ENCODE data around the gene PCDHA13. TPM values are rescaled to one million over a fixed set of nuclear protein-coding genes. Genes with fewer than 3 reads are reported as not detected.
A peak's percentile ranks its signal among the peaks of the same experiment; 100 is the strongest.

The PCDHA13 gene
- total and polyA plus RNA-seq, 2 donors (not counting 1 experiment from before 2014, with no cell fraction given): 0.02 to 0.33 TPM

- TF ChIP-seq CTCF (conservative IDR thresholded peaks at IDR 0.05 in 1 of 2, IDR thresholded peaks at IDR 0.05 in 1 of 2; ENCODE audit: low read depth in 1 of 2, low read length in 2 of 2) (no peak), EZH2 (IDR thresholded peaks at IDR 0.05; ENCODE audit: low read length, missing control alignments) (no peak)
- no peak overlapping the region for H3K4me3 ChIP-seq (replicated peaks in 1 of 4; ENCODE audit: control extremely low read depth in 1 of 4, insufficient read depth in 1 of 4, low read depth in 3 of 4, low read length in 4 of 4)
These were observed 46.1 kb upstream of the PCDHA13 start for GRCh38 chr5:140835622-140836510.

GRCh38 chr5:140840978-140841962, 40.7 kb upstream of the PCDHA13 start, which contains the start of gene PCDHA8:
PCDHA8 (plus strand) TSS chr5:140841187; CDS start chr5:140841322, 135 bp downstream.
- no peaks in the 10 kb centered on the region for H3K27me3 ChIP-seq (ENCODE audit: control insufficient read depth, insufficient read depth, low read length)
- no peak within 1 kb of the TSS for H3K27ac ChIP-seq (ENCODE audit: insufficient read depth, low read length)
- no peak within 1 kb of the TSS for H3K4me3 ChIP-seq (replicated peaks in 1 of 4; ENCODE audit: control extremely low read depth in 1 of 4, insufficient read depth in 1 of 4, low read depth in 3 of 4, low read length in 4 of 4)
- no peak within 1 kb of the TSS for H3K4me2 ChIP-seq (ENCODE audit: extremely low read depth, insufficient read depth, low read length)
- no peak for DNase-seq (ENCODE audit: low read depth in 2 of 2)
- no peaks in the 10 kb centered on the region for H3K4me1 ChIP-seq (ENCODE audit: control insufficient read depth, extremely low read depth, insufficient read depth, low read length)
- H3K9me3 ChIP-seq (ENCODE audit: control insufficient read depth, insufficient read depth, low read depth, low read length): no peaks in the 10 kb centered on the region
- no peak for TF ChIP-seq EZH2 (IDR thresholded peaks at IDR 0.05; ENCODE audit: low read length, missing control alignments)
- TF ChIP-seq CTCF (conservative IDR thresholded peaks at IDR 0.05 in 1 of 2, IDR thresholded peaks at IDR 0.05 in 1 of 2; ENCODE audit: low read depth in 1 of 2, low read length in 2 of 2): peak in 1 of 2 donors; percentile 10
- no peaks in the 10 kb centered on the region for H3K79me2 ChIP-seq (ENCODE audit: control insufficient read depth, insufficient read depth, low read length)
- H4K20me1 ChIP-seq (ENCODE audit: control insufficient read depth, extremely low read depth, insufficient read depth, low read length): no peaks in the 10 kb centered on the region
- H3K9ac ChIP-seq (ENCODE audit: insufficient read depth, low read length): no peak within 1 kb of the TSS
- no peak within 1 kb of the TSS for H2AFZ ChIP-seq (ENCODE audit: low read length)
- no peaks in the 10 kb centered on the region for H3K36me3 ChIP-seq (ENCODE audit: control insufficient read depth, insufficient read depth, low read length)

More at GRCh38 chr5:140835622-140836510, 46.1 kb upstream of the PCDHA13 start:
- H2AFZ ChIP-seq (ENCODE audit: low read length): no peak overlapping the region
- H3K4me1 ChIP-seq (ENCODE audit: control insufficient read depth, extremely low read depth, insufficient read depth, low read length): no peaks in the 10 kb centered on the region
- H3K4me2 ChIP-seq (ENCODE audit: extremely low read depth, insufficient read depth, low read length): no peak overlapping the region
- no peaks in the 10 kb centered on the region for H3K79me2 ChIP-seq (ENCODE audit: control insufficient read depth, insufficient read depth, low read length)
- no peaks in the 10 kb centered on the region for H3K36me3 ChIP-seq (ENCODE audit: control insufficient read depth, insufficient read depth, low read length)
- no peak overlapping the region for H3K9ac ChIP-seq (ENCODE audit: insufficient read depth, low read length)
- H4K20me1 ChIP-seq (ENCODE audit: control insufficient read depth, extremely low read depth, insufficient read depth, low read length): no peaks in the 10 kb centered on the region
- no peaks in the 10 kb centered on the region for H3K9me3 ChIP-seq (ENCODE audit: control insufficient read depth, insufficient read depth, low read depth, low read length)
- no peaks in the 10 kb centered on the region for H3K27me3 ChIP-seq (ENCODE audit: control insufficient read depth, insufficient read depth, low read length)
- H3K27ac ChIP-seq (ENCODE audit: insufficient read depth, low read length): no peak overlapping the region
- no peak for DNase-seq (ENCODE audit: low read depth in 2 of 2)

Data from fibroblast of lung (primary cell).